Measurements from ENCODE around the gene TCEANC2. TPM values are rescaled to one million over a fixed set of nuclear protein-coding genes. Genes with fewer than 3 reads are reported as not detected.

The TCEANC2 gene
- total RNA-seq, 1 experiment from 2014 or later = 5.3 TPM

DNA sequence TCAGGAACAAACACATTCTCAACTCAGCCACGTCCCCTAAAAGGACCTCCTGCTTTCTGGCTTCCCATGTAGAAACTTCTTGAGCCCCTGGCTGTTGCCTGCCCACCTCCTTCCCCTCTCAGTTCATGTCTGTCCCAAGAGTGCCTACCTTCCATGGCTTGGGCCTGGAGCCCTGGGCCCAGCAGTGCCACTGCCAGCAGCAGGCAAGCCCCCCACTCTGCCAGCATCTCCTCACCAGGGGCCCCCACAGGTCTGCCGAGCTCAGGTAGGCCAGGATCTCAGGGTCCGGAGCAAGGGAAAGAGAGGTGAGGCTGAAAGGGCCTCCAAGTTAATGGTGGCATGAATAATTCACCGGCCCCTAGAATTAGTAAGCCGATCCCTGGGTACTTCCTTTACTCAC lies 99.3 kb downstream of the TCEANC2 start, which contains the start of gene CDCP2:
Gene CDCP2 (minus strand): TSS at position 305 of the 400 bp plus-strand sequence. CDS start 78 bp downstream, at position 227.
- H2AK5ac ChIP-seq (ENCODE audit: insufficient read length, low read length) = no peak within 1 kb of the TSS
- no peak within 1 kb of the TSS for H2AFZ ChIP-seq (ENCODE audit: low read length)
- WGBS (ENCODE audit: extremely low coverage, insufficient read length, low lambda C conversion rate) = no CpG with 5 or more reads among the region's 5 CpGs
- no peaks in the 10 kb centered on the region for H3K23me2 ChIP-seq (ENCODE audit: insufficient read length, low read depth, low read length, poor library complexity, severe bottlenecking)
- H3K9ac ChIP-seq (ENCODE audit: extremely low read depth, insufficient read length, low read length) = no peak within 1 kb of the TSS
- TF ChIP-seq, protein P1, sequence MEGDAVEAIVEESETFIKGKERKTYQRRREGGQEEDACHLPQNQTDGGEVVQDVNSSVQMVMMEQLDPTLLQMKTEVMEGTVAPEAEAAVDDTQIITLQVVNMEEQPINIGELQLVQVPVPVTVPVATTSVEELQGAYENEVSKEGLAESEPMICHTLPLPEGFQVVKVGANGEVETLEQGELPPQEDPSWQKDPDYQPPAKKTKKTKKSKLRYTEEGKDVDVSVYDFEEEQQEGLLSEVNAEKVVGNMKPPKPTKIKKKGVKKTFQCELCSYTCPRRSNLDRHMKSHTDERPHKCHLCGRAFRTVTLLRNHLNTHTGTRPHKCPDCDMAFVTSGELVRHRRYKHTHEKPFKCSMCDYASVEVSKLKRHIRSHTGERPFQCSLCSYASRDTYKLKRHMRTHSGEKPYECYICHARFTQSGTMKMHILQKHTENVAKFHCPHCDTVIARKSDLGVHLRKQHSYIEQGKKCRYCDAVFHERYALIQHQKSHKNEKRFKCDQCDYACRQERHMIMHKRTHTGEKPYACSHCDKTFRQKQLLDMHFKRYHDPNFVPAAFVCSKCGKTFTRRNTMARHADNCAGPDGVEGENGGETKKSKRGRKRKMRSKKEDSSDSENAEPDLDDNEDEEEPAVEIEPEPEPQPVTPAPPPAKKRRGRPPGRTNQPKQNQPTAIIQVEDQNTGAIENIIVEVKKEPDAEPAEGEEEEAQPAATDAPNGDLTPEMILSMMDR (conservative IDR thresholded peaks at IDR 0.05) = no peak
- H4K20me1 ChIP-seq (ENCODE audit: control insufficient read depth, insufficient read depth, insufficient read length) = no peaks in the 10 kb centered on the region
- H2BK15ac ChIP-seq (ENCODE audit: low read depth, low read length) = no peak within 1 kb of the TSS
- no peak within 1 kb of the TSS for H3K18ac ChIP-seq (ENCODE audit: insufficient read length, low read depth, low read length)
- no peak within 1 kb of the TSS for H3K23ac ChIP-seq (ENCODE audit: insufficient read length, low read depth, low read length)
- H3K36me3 Mint-ChIP-seq (ENCODE audit: insufficient read depth in 1 of 3, low read depth in 3 of 3) = no peaks in the 10 kb centered on the region
- H3K4ac ChIP-seq (ENCODE audit: low read depth, low read length) = no peak within 1 kb of the TSS
- no peaks in the 10 kb centered on the region for H3K9me3 Mint-ChIP-seq
- no peak within 1 kb of the TSS for H2BK12ac ChIP-seq (ENCODE audit: insufficient read length, low read depth, low read length)
- no peak within 1 kb of the TSS for H4K91ac ChIP-seq (ENCODE audit: insufficient read length, low read depth, low read length)
- no peak within 1 kb of the TSS for H2BK20ac ChIP-seq (ENCODE audit: low read depth, low read length, poor library complexity, severe bottlenecking)
- H3T11ph ChIP-seq (ENCODE audit: low read length) = no peak within 1 kb of the TSS
- H4K8ac ChIP-seq (replicated peaks; ENCODE audit: insufficient read length, low read depth, low read length) = no peak within 1 kb of the TSS
- no peaks in the 10 kb centered on the region for H3K9me3 ChIP-seq (ENCODE audit: control insufficient read depth, low read depth, low read length)
- no peak within 1 kb of the TSS for H4K5ac ChIP-seq (ENCODE audit: insufficient read length, low read depth, low read length)
- H3K27ac Mint-ChIP-seq = peak within 1 kb of the TSS in 1 of 3 experiments; percentile 17; a peak in 1 of 7 replicates
- H3K4me1 ChIP-seq (ENCODE audit: insufficient read depth, low read length) = peaks cover 4% of the 10 kb centered on the region; the same call in 1 of the 2 replicates
- no peak for DNase-seq
- no peak within 1 kb of the TSS for H3K4me2 ChIP-seq (ENCODE audit: insufficient read depth, insufficient read length, low read length)
- H3K27me3 ChIP-seq (ENCODE audit: insufficient read depth, low read length) = no peaks in the 10 kb centered on the region
- H3K27ac ChIP-seq (ENCODE audit: insufficient read length, low read depth, low read length) = no peak within 1 kb of the TSS
- peaks cover 14% of the 10 kb centered on the region for H3K27me3 Mint-ChIP-seq (ENCODE audit: low read depth)
- H3K4me3 Mint-ChIP-seq = no peak within 1 kb of the TSS
- H2BK5ac ChIP-seq (ENCODE audit: insufficient read length, low read length) = no peak within 1 kb of the TSS
- H3K79me1 ChIP-seq (ENCODE audit: insufficient read depth, low read depth, low read length, poor library complexity, severe bottlenecking) = no peaks in the 10 kb centered on the region
- H2BK120ac ChIP-seq (ENCODE audit: low read depth, low read length, poor library complexity, severe bottlenecking) = no peak within 1 kb of the TSS
- no peak within 1 kb of the TSS for H3K14ac ChIP-seq (ENCODE audit: insufficient read depth, low read length)
- H3K79me2 ChIP-seq (ENCODE audit: insufficient read depth, low read length) = no peaks in the 10 kb centered on the region
- no peak within 1 kb of the TSS for H3K56ac ChIP-seq (ENCODE audit: insufficient read length, low read depth, low read length)
- H3K4me1 Mint-ChIP-seq = peaks cover 13 to 14% of the 10 kb centered on the region in 2 experiments
